ENCODE results near the gene KIRREL1. TPM values are rescaled to one million over a fixed set of nuclear protein-coding genes. Genes with fewer than 3 reads are reported as not detected.

KIRREL1 gene
- total and polyA plus RNA-seq, 2 of the 13 experiments (the other 11 are each of a cell fraction or from before 2014, with no cell fraction given): 0.02 to 0.03 TPM

DNA sequence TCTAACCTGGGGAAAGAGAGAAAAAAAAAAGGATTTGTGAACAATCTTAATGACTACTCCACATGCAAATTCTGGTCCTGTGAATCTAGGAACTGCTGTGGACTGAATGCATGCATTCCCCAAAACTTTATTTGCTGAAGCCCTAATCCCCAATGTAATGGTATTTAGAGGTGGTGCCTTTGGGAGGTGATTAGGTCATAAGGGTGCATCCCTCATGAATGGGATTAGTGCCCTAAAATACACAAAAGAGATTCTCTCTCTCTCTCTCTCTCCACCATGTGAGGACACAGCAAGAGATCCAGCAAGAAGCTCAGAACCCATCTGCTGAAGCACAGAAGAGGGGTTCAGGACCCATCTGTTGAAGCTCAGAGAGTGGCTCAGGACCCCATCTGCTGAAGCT, 26.2 kb upstream of the KIRREL1 start:
- DNase-seq (ENCODE audit: low spot score) (no peak), ATAC-seq (no peak), FAIRE-seq (no peak)
- Histone ChIP-seq H3K36me3 (replicated peaks in 1 of 2; ENCODE audit: control insufficient read depth in 1 of 2, insufficient read depth in 2 of 2, low read length in 2 of 2) (no peaks in the 10 kb centered on the region), H3K79me2 (ENCODE audit: insufficient read depth, low read length) (no peaks in the 10 kb centered on the region), H4K20me1 (ENCODE audit: insufficient read depth, low read length) (no peaks in the 10 kb centered on the region), H3K9me3 (ENCODE audit: low read length) (peaks cover 4% of the 10 kb centered on the region; the same call in 1 of the 2 replicates), H3K4me2 (ENCODE audit: low read depth, low read length) (no peak overlapping the region), H2AFZ (ENCODE audit: low read length) (no peak overlapping the region), H3K4me1 (ENCODE audit: insufficient read depth, low read length) (peaks cover 16% of the 10 kb centered on the region), H3K9ac (ENCODE audit: insufficient read depth, low read depth, low read length) (no peak overlapping the region), H3K27me3 (ENCODE audit: control insufficient read depth in 1 of 2, insufficient read depth in 2 of 2, low read length in 2 of 2) (no peaks in the 10 kb centered on the region; a peak in 1 of 5 replicates), H3K4me3 (replicated peaks in 1 of 3; ENCODE audit: insufficient read depth in 1 of 3, low read depth in 2 of 3, low read length in 3 of 3) (no peak overlapping the region), H3K27ac (ENCODE audit: extremely low read length, insufficient read depth, low read length) (no peak overlapping the region)
- intact Hi-C loops (cut with micrococcal nuclease; ENCODE audit: unreplicated experiment): loop anchor here (10.0 kb wide), 1 partner anchor 1028 kb away; no protein-coding TSS in a partner anchor
- POLR2A ChIA-PET: no interaction called here
- in situ Hi-C loops (cut with HindIII; ENCODE audit: extremely low pct_ligation_motif_present, low pct_unique_long_range_greater_than_20kb): loop anchor here (10.0 kb wide), 1 partner anchor 118 kb away; no protein-coding TSS in a partner anchor
- TF ChIP-seq ZNF264 (CRISPR knock-in tag; IDR thresholded peaks at IDR 0.05) (peak; percentile 76; the same call in 1 of the 2 replicates), ZNF234 (CRISPR knock-in tag; conservative IDR thresholded peaks at IDR 0.05) (no peak)
- CTCF ChIA-PET (ENCODE audit: low intra/inter-chr PET ratio, low total read pairs): no interaction called here
- no TSS peak for BruUV-seq (replicated peaks)

DNA sequence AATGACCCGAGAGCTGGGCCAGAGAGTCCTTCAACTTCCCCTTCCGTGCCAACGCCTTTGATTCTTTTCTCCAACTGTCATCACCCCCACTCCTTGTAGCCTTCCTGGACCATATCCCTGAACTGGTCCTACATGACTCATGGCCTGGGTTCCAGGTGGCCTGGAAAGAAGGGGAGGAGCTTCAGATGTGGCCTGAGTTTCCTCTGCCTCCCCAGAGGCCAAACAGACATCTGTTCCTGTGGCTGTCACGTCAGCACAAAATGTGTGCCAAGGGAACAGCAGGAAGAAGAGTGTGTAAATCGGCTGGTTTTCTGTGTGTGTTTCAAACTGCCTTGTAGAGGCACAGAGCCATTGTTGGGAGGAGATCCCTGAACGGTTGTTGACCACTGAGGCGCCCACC, 24.9 kb upstream of the KIRREL1 start:
- ATAC-seq (no peak), DNase-seq (ENCODE audit: low spot score) (no peak), FAIRE-seq (no peak)
- H3K27me3 ChIP-seq (ENCODE audit: control insufficient read depth in 1 of 2, insufficient read depth in 2 of 2, low read length in 2 of 2): no peaks in the 10 kb centered on the region; a peak in 1 of 5 replicates
- BruUV-seq (replicated peaks): no TSS peak
- no peak overlapping the region for H2AFZ ChIP-seq (ENCODE audit: low read length)
- H3K9ac ChIP-seq (ENCODE audit: insufficient read depth, low read depth, low read length): no peak overlapping the region
- WGBS (ENCODE audit: low lambda C conversion rate): 22% methylated on average over 6 of the region's 7 CpGs
- no peak overlapping the region for H3K27ac ChIP-seq (ENCODE audit: extremely low read length, insufficient read depth, low read length)
- no peaks in the 10 kb centered on the region for H3K79me2 ChIP-seq (ENCODE audit: insufficient read depth, low read length)
- peaks cover 4% of the 10 kb centered on the region; the same call in 1 of the 2 replicates for H3K9me3 ChIP-seq (ENCODE audit: low read length)
- H3K4me3 ChIP-seq (replicated peaks in 1 of 3; ENCODE audit: insufficient read depth in 1 of 3, low read depth in 2 of 3, low read length in 3 of 3): no peak overlapping the region
- in situ Hi-C loops (cut with HindIII; ENCODE audit: extremely low pct_ligation_motif_present, low pct_unique_long_range_greater_than_20kb): loop anchor here (10.0 kb wide), 1 partner anchor 116 kb away; no protein-coding TSS in a partner anchor
- ChIA-PET CTCF (ENCODE audit: low intra/inter-chr PET ratio, low total read pairs) (no interaction called here), POLR2A (no interaction called here)
- TF ChIP-seq HDAC2 (CRISPR knock-in tag; IDR thresholded peaks at IDR 0.05) (no peak), ZNF350 (CRISPR knock-in tag; IDR thresholded peaks at IDR 0.05; ENCODE audit: borderline replicate concordance, low read depth) (no peak), MAFF (IDR thresholded peaks at IDR 0.05; ENCODE audit: low read depth, low read length) (0 out of 2 replicates have a peak, but pooled peaks have one; percentile 11), ZNF430 (CRISPR knock-in tag; IDR thresholded peaks at IDR 0.05) (no peak), RFXANK (CRISPR knock-in tag; IDR thresholded peaks at IDR 0.05) (no peak), SRSF1 (optimal IDR thresholded peaks at IDR 0.05; ENCODE audit: low read depth, low read length) (no peak), ZNF530 (CRISPR knock-in tag; IDR thresholded peaks at IDR 0.05; ENCODE audit: low read depth) (no peak), FOXK1 (CRISPR knock-in tag; IDR thresholded peaks at IDR 0.05; ENCODE audit: borderline replicate concordance, low read depth) (no peak), HDAC6 (IDR thresholded peaks at IDR 0.05; ENCODE audit: low read depth, low read length) (no peak), ZNF253 (CRISPR knock-in tag; IDR thresholded peaks at IDR 0.05; ENCODE audit: borderline replicate concordance) (no peak), MAFK (conservative IDR thresholded peaks at IDR 0.05 in 1 of 2, IDR thresholded peaks at IDR 0.05 in 1 of 2; ENCODE audit: low read length in 2 of 2) (peak; percentile 32 to 39; a peak in 2 of 4 replicates), TCF7L2 (IDR thresholded peaks at IDR 0.05; ENCODE audit: low read depth, low read length) (no peak), CHD2 (IDR thresholded peaks at IDR 0.05; ENCODE audit: low read depth, low read length) (no peak), JUN (CRISPR knock-in tag; IDR thresholded peaks at IDR 0.05) (no peak)
- TF ChIP-seq, protein P1, sequence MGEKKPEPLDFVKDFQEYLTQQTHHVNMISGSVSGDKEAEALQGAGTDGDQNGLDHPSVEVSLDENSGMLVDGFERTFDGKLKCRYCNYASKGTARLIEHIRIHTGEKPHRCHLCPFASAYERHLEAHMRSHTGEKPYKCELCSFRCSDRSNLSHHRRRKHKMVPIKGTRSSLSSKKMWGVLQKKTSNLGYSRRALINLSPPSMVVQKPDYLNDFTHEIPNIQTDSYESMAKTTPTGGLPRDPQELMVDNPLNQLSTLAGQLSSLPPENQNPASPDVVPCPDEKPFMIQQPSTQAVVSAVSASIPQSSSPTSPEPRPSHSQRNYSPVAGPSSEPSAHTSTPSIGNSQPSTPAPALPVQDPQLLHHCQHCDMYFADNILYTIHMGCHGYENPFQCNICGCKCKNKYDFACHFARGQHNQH (CRISPR knock-in tag; IDR thresholded peaks at IDR 0.05): no peak
- TF ChIP-seq, protein P2, sequence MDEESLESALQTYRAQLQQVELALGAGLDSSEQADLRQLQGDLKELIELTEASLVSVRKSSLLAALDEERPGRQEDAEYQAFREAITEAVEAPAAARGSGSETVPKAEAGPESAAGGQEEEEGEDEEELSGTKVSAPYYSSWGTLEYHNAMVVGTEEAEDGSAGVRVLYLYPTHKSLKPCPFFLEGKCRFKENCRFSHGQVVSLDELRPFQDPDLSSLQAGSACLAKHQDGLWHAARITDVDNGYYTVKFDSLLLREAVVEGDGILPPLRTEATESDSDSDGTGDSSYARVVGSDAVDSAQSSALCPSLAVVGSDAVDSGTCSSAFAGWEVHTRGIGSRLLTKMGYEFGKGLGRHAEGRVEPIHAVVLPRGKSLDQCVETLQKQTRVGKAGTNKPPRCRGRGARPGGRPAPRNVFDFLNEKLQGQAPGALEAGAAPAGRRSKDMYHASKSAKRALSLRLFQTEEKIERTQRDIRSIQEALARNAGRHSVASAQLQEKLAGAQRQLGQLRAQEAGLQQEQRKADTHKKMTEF (CRISPR knock-in tag; IDR thresholded peaks at IDR 0.05): no peak
- peaks cover 16% of the 10 kb centered on the region for H3K4me1 ChIP-seq (ENCODE audit: insufficient read depth, low read length)
- intact Hi-C loops (cut with micrococcal nuclease; ENCODE audit: unreplicated experiment): loop anchor here (10.0 kb wide), 1 partner anchor 1026 kb away; no protein-coding TSS in a partner anchor
- no peaks in the 10 kb centered on the region for H3K36me3 ChIP-seq (replicated peaks in 1 of 2; ENCODE audit: control insufficient read depth in 1 of 2, insufficient read depth in 2 of 2, low read length in 2 of 2)
- H4K20me1 ChIP-seq (ENCODE audit: insufficient read depth, low read length): no peaks in the 10 kb centered on the region
- H3K4me2 ChIP-seq (ENCODE audit: low read depth, low read length): no peak overlapping the region

Data from HepG2 (cell line).